ENCODE results near the gene UBASH3B.
"Not testable (repeated sequence)": the region's sequence is repeated elsewhere in the genome, so short reads cannot be mapped to it uniquely, and the experiment has no call there.

Gene UBASH3B

DNA sequence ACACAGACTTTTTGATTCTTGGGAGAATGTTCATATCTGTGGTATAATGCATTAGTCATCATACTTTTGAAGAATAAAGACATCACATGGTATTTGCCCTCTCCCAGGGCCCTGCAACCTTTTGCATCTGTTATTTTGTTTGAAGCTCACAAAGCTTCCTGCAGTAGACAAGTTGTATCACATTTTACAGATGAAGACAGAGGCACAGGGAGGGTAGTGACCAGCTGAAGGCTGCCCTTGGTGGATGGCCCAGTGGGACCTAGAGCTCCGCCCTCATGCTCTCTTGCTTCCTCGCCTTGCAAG, 66.4 kb downstream of the UBASH3B start:
- H3K4me3 ChIP-seq (ENCODE audit: low read length) = no peak overlapping the region
- peak; percentile 75 for DNase-seq (ENCODE audit: low read depth, low spot score)

DNA sequence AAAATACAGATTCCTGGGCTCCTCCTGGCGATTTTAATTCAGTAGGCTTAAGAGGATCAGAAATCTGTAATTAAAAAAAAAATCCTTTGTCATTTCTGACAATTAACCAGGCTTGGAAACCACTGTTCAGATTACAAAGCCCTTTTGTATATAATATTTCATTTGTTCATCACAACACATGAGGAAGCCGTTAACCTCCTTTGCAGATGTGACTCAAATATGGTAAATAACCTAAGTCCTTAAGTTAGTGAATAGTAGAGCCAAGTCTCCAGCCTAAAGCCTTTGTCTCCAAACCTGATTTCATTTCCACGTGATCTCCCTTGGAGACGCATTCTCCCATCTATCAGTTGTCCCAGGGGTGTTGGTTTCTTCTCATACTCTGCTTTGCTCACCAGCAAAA, 67.6 kb downstream of the UBASH3B start:
- H3K4me3 ChIP-seq (ENCODE audit: low read length) = no peak overlapping the region
- no peak for DNase-seq (ENCODE audit: low read depth, low spot score)

DNA sequence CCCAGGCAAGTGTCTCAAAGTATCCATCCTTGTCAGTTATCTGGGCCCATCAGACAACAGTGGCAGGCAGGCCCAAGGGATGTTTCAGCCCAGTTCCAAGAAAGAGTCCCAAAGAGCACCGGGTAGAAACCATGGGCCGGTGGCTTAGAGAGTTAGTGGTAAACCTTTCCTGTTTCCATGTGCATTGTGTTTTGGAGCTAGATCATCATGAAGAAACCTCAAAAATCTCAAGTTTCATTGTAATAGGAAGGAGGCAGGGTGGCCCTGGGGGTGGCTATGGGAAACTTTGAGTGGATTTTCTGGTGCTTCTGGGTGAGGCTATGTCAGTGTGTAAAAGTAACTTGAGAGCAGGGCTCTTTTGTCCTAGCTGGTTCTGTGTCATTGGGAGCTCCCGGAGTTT, 68.1 kb downstream of the UBASH3B start:
- DNase-seq (ENCODE audit: low read depth, low spot score) = no peak
- H3K4me3 ChIP-seq (ENCODE audit: low read length) = no peak overlapping the region

DNA sequence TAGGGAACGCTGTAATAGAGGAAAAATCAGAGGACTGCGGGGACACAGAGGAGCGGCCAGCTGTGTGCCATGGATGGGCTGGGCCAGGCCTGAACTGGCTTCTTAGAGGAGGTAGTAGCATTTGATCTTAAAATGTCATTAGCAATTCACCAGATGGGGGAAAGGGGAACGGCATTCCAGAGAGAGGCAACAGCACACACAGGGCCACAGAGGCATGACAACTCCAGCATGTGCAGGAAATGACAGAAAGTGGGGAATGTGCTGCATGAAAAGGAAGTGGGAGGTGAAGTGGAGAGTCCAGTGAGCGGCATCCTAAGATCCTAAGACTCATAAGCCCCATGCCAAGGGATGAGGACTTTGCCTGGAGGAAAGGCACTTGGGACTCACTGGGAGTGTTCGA, 69.0 kb downstream of the UBASH3B start:
- no peak for DNase-seq (ENCODE audit: low read depth, low spot score)
- no peak overlapping the region for H3K4me3 ChIP-seq (ENCODE audit: low read length)

DNA sequence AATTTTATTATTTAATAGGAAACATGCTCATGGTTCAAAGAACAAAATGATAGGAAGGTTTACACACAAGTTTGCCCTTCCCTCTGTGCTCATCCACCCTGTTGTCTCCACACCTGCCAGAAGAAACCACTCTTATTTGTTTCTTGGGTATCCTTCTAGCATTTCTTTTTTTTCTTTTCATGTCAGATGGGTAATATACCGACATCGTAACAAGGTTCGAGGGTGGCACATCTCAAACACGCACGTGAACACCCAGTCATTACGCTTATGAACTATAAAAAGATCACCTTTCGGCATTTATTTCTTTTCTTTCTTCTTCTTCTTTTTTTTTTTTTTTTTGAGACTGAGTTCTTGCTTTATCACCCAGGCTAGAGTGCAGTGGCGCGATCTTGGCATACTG, 70.5 kb downstream of the UBASH3B start:
- H3K4me3 ChIP-seq (ENCODE audit: low read length) = no peak overlapping the region
- DNase-seq (ENCODE audit: low read depth, low spot score) = no peak

DNA sequence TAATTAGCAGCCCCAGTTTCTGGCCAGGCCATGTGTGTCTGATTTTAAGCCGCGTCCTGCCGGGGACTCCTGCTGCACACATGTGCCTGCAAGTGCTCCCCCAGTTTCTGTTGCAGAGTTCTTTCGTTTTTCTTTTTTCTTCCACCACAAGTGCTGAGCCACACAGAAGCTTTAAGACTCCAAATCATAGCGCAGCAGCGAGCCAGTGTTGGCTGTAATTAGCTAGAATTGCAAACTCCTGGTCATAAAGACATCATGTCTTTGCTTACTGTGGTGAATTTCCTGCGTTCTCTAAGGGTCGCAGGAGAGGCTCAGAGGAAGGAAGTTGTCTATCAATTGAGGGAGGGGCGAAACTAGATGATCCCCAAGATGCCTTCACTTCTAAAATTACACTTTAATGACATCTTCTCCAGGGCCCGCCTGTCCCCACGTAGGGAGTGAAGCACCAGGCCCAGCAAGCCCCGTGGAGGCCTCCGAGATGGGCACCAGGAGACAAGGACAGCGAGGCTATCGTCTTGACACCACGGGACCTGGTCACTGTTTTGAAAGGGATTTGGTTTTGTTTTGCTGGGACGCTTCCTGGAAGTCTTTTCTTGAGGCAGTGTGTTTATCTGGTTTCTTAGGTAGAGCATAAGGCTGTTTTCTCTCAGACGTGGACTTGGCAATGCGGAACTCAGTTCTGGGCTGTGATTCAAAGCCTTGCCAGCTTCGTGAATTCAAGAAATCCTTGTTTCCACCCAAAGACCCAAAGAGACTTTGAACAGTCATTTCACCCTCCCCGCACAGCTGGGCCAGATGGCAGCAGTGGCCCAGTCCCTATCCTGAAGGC, 71.8 kb downstream of the UBASH3B start:
- DNase-seq (ENCODE audit: low read depth, low spot score) = peak; percentile 54
- peak overlapping the region; percentile 36 for H3K4me3 ChIP-seq (ENCODE audit: low read length)

DNA sequence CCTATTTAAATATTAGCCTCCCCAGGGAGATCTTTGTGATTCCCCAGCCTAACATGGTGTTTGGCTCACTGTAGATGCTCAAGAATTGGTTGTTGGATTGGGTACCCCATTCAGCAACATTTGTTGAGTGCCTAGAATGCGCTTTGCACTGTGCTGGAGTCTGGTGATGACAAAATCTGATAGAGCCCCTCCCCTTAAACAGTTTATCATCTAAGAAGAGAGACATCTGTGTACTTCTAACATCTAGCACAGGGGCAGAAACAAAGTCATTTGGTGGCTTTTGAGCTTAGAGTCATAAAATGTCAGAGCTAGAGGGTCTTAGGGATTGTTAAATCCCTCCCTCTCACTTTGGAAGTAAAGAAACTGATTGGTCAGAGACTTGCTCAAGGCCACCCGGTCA, 73.0 kb downstream of the UBASH3B start:
- DNase-seq (ENCODE audit: low read depth, low spot score) = no peak
- H3K4me3 ChIP-seq (ENCODE audit: low read length) = no peak overlapping the region

DNA sequence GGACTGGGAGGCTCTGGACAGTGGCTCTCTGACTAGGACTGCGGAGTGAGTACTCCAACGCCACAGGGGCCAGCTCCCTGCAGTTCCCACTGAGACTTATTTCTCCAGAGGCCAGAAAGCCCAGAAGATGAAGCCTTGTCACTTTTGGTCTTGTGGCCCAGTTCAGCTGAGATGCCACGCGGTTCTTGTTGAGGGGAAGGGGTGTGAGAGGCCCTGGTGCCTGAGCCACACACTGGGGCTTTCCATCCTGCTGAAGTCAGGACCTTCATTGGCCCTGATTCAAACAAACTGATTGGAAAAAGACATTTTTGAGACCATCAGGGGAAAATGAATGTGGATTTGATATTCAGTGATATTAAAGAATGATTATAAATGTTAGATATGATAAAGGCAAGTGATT, 73.6 kb downstream of the UBASH3B start:
- H3K4me3 ChIP-seq (ENCODE audit: low read length) = no peak overlapping the region
- DNase-seq (ENCODE audit: low read depth, low spot score) = no peak

DNA sequence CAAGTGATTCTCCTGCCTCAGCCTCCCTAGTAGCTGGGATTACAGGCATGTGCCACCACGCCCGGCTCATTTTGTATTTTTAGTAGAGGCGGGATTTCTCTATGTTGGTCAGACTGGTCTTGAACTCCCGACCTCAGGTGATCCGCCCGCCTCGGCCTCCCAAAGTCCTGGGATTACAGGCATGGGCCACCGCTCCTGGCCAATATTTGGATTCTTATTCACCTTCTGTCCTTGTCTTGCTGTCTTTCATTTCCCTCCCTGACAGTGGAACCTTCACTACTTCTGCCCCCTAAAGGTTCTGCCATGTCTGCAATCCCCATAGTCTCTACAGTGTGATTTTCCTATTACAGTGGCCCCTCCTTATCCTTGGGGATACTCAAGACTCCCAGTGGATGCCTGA, 75.2 kb downstream of the UBASH3B start:
- DNase-seq (ENCODE audit: low read depth, low spot score); H3K4me3 ChIP-seq (ENCODE audit: low read length): not testable (repeated sequence)

DNA sequence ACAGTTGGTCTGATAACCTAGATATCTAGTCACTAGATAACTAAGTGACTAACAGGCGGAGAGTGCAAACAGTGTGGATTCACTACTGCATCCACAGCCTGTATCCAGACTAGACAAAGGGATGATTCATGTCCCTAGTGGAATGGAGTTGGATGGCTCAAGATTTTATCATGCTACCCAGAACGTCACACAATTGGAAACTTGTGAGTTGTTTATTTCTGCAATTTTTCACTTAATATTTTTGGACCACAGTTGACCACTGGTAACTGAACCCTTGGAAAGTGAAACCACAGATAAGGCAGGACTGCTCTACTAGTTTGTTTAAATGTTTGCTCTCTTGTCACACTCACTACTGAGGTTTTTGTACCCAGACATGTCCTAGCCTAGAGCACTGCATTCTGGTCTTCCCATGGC, 76.0 kb downstream of the UBASH3B start:
- no peak for DNase-seq (ENCODE audit: low read depth, low spot score)
- H3K4me3 ChIP-seq (ENCODE audit: low read length) = no peak overlapping the region

DNA sequence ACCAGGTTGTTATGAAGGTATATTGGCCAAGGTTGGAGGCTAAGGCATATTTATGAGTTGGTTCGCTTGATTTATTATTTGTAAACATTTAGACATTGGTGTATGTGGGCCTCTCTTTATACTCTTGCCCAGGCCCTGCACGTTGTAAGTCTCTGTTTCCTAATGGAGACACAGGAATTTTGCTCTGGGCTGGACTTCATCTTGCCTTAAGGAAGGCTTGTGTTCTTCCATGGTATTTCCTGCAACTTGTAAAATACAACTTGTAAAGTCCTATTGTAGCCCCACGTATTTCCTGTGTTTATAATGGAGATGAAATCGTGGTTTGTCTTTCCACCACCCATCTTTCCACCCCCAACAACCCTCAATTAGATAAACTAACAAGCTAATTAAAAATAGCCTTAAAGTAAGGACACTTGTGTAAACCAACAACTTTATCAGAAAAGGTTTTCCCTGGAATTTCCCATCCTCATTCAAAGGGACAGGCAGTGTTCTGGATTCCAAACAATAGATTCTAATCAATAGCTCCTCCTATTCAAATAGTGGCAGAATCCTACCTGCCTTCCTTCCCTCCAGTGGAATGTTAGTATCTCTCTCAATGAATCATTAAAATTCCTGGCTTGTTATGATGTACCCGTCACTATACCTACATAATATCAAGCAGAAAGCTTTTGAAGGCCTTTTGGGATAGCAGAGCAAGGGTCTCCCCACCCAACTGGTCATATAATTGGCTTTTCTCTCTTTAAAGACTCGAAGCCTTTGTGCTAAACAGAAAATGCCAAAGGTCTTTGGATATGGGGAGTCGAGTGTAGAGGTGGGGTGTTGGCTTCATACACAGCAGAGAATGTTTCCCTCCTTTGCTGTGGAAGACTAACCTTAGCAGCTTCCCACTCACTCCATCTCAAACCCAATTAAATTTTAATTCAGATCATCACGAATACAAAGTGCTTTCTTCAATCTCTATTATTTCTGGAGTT, 77.1 kb downstream of the UBASH3B start:
- H3K4me3 ChIP-seq (ENCODE audit: low read length) = no peak overlapping the region
- no peak for DNase-seq (ENCODE audit: low read depth, low spot score)

DNA sequence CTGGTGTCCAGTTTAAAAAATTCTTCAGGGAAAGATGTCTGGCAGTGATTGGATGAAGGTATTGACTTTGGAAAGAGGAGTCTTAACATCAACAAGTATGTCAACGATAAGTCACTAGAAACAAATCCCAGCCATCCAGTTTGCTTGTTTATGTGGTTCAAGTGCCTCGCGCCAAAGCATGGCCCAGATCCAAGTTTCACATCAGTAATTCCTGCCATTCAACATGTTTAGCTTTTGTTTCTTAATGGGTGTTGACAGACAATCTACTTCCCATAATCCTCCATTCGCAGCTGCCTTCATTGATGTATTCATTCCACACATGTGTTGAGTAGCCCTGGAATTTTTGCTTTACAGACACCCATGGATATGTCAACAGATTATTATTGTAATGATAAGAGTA, 77.8 kb downstream of the UBASH3B start:
- no peak overlapping the region for H3K4me3 ChIP-seq (ENCODE audit: low read length)
- DNase-seq (ENCODE audit: low read depth, low spot score) = no peak

DNA sequence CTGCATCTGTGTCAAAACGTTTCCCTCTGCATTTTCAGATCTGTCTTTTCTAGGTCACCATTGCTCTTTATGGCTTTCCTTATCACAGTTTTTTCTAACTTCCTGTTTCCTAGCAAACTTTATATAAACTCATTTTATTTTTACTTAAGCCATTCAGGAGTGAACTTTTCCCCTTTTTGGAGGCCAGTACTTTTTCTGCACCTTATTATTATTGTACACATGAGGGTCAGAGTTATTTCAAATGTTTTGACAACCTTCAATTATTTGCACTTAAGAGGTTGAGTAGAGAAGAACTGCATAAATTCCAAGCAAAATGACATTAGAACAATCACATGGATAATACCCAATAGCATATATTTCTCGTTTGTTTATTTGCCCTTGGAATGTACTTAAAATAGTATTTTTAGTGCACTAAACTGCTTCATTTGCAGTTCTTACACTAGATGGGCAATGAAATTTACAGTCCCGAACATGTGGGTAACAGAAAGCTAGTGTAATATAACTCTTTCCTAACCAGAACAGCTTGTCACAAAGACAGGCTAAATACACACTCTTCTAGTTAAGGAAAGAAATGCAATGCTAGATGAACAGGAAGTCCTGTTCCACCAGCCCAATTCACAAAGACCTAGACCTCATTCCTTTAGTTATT, 79.5 kb downstream of the UBASH3B start:
- H3K4me3 ChIP-seq (ENCODE audit: low read length) = no peak overlapping the region
- no peak for DNase-seq (ENCODE audit: low read depth, low spot score)

DNA sequence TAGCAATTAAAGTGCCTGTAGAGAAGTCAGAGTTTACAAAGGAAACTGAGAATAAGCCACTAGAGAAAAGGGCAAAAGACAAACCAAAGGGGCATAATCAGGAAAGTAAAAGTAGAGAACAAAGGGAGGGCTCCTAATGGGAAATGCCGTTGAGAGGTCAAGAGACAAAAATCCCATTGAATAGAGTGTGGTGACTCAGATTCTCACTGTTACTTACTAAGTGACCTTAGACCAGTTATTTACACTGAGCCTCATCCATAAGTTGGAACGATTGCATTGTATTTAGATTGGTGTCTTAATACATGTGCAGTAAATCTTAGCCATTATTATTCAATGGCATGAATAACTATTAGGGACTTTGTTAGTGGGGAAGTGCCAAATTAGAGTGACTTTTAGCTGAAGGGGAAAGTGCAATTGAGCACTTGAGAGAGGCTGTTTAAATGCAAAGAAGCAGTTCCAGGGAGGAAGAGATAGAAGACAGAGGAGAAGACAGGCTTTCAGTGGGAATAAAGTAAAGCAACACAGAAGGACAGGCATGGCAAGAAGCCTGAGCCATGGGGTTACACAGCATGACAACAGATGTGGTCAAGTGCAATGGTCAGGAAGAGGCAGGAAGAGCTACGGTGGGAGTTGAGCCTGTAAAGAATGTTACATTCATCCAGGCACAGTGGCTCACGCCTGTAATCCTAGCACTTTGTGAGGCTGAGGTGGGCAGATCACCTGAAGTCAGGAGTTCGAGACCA, 82.6 kb downstream of the UBASH3B start:
- no peak overlapping the region for H3K4me3 ChIP-seq (ENCODE audit: low read length)
- no peak for DNase-seq (ENCODE audit: low read depth, low spot score)

DNA sequence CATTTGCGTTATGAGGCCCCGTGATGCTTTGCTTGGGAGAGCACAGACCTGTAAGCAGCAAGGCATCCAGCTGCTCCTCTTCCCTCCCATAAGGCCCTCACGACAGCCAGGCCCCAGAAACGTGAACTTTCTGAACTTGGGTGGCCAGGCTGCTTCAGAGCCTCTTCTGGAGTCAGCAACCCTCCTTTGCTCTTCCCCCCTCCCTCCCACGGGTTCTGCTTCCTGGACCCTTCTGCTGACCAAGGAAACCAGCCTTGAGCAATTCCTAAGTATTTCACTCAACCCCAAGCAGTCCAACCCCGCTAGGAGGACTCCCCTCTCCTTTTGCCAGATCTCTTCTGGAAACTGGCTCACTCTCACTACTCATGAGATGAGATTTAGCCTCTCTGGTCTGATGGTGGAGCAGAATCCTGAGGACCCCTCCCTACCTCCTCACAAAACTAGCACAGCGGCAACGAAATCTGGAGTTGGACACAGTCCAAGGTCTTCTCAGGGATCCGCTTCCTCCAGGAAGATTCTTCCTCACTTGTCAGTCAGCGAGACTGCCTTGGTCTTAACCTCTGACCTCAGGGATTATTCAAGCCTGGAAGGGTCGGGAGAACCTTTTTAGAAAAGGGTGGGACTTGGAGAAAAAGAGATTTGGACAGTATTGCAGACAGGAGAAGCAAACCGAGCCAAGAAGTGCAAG, 86.2 kb downstream of the UBASH3B start:
- DNase-seq (ENCODE audit: low read depth, low spot score) = no peak

DNA sequence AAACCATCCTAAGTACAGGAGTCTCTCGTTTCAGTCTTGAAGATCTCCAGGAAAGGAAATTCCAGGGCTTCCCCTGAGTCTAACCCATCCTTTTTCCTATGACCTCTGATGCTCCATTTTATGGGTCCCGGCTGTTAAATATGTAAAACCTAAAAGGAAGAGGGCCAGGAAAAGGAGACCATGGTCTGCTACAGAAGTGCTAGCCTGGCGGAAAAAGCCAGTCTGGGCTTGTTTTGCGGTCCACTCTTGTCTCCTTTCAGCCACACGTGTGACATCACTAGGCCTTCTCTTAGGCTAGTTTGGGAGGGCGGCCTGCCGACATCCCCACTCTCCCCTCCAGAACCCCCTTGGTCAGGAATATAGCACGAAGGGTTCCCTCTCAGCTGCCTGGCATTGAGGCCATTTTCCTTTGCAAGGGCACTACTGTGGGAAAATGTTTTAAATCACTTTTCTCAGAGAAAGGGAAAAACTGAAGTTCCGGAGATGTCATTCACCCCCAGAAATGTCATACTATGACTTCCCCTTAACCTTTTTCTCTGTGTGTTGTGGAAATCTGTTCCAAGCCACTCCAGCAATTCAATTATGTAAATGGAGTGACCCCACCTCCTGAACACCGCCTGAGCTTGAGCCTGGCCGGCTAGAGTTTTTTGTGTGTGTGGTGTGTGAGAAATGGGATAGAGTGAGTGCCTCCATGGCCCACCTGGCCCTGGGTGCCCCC, 86.9 kb downstream of the UBASH3B start:
- no peak overlapping the region for H3K4me3 ChIP-seq (ENCODE audit: low read length)
- no peak for DNase-seq (ENCODE audit: low read depth, low spot score)

More for the DNA sequence above, 86.2 kb downstream of the UBASH3B start:
- H3K4me3 ChIP-seq (ENCODE audit: low read length) = no peak overlapping the region

DNA sequence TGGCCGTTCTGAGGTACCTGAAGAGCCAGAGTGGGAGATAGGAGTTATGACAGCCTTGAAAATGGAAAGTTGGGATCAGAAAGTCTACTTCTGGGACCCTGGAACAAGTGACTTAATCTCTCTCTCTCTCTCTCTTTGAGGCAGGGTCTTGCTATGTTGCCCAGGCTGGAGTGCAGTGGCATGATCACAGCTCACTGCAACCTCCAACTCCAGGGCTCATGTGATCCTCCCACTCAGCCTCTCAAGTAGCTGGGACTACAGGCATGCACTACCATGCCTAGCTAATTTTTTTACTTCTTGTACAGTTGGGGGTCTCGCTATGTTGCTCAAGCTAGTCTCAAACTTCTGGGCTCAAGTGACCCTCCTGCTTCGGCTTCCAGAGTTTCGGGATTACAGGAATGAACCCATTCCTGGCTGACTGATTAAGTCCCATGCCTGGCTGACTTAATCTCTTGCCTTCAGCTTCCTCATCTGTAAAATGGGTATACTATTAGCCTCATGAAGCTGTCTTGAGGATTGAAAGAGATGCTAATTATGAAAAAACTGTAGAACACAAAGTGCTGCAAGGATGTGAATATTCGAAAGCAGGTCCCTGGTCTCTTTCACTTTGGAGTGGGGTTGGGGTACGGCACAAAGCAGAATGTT, 87.7 kb downstream of the UBASH3B start:
- H3K4me3 ChIP-seq (ENCODE audit: low read length) = peak overlapping the region; percentile 56
- DNase-seq (ENCODE audit: low read depth, low spot score) = no peak

DNA sequence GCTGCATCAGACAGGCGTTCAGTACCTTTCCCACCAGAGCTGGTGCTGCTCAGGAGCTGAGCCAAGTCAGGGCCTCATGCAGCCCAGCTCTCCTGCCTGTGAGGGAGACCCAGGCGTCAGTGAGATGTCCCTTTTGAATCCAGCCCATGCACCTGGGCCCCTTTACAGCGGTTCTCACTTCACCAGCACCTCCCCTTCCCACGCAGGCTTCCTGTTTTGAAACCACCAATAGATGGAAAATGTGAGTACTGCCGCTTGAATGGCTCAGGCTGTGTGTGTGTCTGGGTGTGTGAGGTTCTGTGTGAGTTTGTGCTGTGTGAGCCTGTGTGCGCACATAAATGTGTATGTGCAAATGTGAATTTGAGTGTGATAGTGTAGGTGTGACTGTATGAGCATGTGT, 88.4 kb downstream of the UBASH3B start:
- H3K4me3 ChIP-seq (ENCODE audit: low read length) = peak overlapping the region; percentile 56
- peak; percentile 96 for DNase-seq (ENCODE audit: low read depth, low spot score)
